Amniotic stem cell (primary cell): ENCODE measurements around the gene STAG2.
A peak's percentile ranks its signal among the peaks of the same experiment; 100 is the strongest.

ENCODE experiments used
- DNase-seq: peaks from one replicate; lab custom pipeline; 2025; lab: John Stamatoyannopoulos, UW

Gene STAG2

DNA sequence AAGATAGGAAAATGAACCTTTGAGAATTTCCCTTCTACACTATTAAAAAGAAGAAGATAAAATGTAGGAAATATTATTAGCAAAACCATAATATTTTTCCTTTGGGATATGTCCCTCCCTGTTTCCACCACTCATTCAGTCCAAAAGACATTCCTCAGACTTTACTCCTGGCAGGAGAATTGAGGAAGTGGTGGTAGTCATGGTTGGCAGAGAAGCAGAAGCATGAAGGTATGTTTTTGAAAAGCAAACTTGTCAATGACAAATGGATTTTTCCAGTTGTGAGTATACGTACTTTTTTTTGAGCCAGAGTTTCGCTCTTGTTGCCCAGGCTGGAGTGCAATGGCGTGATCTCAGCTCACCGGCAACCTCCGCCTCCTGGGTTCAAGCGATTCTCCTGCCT, 13.7 kb downstream of the STAG2 start:
- DNase-seq, result no peak

GRCh38 chrX:123976706-123977316, 15.3 kb downstream of the STAG2 start:
- DNase-seq, result peak; percentile 2

DNA sequence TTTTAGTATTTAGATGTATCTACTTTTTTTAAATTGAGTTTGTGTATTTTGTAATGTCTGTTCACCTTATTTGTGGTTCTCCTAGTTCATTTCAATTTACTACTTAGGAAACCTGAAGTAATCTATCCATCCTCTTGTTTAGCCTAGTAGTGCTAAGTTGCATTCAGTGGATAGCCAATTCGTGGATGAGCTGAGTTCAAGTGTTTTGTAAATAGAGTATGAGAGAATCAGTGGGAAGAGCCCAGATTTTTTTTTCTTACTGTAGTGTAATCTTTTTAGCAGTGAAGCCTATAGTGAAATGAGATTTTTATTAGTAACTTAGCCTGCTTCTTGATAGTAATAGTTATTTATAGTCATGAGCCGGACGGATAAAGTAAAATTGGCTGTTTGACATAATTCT, 21.7 kb downstream of the STAG2 start:
- DNase-seq, result no peak

DNA sequence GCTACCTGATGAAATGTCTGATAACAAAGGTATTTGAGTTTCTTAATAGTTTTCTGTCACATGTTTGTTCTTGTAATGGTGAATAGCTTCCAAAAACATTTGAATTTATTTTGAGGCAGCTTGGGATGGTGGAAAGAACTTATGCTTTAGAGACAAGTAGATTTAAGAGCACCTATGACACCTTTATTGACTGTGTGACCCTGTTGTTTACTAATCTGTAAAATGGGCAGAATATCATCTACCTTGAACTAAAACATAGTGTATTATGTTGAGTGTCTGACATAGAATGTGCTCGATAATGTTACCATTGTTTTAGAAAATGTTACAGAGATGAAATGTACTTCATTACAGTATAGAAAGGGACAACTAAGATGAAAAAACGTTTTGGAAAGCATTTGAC, 24.9 kb downstream of the STAG2 start:
- DNase-seq, result no peak

DNA sequence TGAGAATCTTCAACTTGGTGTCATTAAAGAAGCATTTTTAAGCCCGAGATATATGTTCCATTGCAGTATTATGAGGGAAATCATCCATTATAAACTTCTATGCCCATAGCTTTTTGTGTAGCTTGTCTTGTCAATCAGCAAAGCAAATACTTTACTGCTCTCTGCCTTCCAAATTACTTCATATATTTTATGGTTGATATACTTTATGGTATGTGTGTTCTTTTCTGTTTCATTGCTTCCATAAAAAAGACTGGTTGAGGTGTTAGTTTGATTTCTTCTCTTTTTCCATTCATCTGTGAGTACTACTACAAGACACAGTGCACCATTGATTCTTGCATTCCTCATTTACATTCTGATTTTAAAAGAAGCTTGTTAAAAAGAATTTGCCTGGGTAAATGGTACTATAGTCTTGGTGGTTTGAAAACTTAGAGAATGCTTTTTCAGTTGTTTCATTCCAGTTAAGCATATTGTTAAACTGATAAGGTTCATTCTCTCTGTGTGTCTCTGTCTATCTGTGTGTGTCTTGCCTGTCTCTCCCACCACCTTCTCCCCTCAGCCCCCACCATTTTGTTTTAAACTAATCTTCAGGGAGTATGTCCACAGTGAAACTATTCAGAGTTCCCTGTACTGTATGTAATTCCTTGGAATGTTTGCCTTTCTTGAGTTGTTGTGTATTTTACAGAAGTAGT, 27.1 kb downstream of the STAG2 start:
- no peak for DNase-seq

DNA sequence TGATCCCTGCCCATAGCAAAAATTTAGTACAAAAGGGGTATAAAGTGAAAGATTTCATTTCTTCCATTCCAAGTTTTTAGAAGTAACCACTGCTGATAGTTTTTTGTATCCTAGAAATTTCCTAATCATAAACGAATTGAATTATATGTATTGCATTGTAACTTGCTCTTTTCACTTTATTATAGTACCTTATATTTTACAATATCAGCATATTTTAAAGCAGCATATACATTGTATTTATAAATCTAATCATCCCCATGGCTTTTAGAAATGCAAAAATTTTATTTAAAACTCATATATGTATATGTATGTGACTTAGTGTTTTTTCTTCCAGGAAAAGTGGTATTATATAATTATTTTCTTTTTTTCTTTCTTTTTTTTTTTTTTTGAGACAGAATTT, 27.7 kb downstream of the STAG2 start:
- DNase-seq, result no peak

DNA sequence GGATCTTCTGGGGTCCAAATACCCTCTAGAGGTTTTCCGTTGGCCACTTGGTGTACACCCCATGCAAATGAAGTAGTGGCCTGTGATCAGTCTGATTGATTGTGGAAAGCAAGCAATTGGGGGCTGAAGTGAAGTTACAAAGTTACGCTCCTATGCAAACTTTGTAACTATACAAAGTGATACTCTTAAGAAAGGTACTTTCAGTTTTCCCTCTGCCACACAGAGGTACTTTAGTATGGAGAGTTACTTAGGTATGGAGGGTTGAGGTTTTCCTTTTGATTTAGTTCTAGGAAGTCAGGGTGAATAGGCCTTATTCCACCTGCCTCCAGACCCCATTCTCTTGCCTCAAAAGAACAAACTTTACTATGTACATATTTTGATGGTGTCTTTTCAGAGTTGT, 28.7 kb downstream of the STAG2 start:
- DNase-seq, result no peak

DNA sequence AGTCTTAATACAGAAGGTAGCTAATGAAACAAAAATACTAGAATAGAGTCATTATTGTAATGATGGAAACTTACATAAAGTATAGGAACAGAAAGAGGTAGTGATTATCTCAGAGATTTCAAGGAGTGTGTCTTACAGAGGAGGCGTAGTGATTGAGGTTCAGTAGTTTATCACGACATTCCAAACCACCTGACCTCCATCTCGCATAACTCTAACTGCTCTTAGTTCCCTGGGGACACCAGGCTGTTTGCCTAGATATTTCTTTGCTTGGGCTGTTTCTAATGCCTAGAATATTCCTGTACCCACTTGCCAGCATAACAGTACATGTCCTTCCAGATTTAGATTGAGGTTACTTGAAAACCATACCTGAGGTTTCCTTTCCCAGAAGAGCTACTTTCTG, 29.1 kb downstream of the STAG2 start:
- no peak for DNase-seq

GRCh38 chrX:123993326-123993725, 31.8 kb downstream of the STAG2 start:
- DNase-seq, result peak; percentile 29

DNA sequence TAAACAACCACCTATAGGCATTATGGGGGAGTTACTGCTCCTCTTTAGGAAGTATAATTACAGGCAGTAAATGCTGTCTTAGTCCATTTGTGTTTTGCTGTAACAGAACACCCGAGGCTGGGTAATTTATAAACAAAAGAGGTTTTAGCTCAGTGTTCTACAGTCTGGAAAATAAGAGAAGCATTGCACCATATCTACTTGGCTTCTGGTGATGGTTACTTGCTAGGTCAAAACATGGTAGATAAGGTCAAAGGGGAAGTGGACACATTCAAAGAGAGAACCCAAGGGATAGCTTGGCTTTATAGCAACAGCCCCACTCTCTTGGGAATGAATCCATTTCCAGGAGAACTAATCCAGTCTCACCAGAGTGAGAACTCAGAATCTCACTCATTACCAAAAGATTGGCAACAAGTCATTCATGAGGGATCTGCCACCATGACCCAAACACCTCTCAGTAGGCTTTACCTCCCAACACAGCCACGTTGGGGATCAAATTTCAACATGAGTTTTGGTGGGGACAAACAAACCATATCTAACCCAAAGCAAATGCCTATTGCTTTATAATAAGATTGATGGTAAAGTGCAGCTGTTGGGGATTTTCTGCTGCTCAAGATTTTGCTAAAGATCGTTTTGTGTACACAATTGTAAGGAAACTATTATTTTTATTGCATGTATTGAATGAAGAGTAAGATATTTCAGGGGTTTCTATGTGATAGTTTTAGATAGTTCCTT, 32.6 kb downstream of the STAG2 start:
- no peak for DNase-seq

DNA sequence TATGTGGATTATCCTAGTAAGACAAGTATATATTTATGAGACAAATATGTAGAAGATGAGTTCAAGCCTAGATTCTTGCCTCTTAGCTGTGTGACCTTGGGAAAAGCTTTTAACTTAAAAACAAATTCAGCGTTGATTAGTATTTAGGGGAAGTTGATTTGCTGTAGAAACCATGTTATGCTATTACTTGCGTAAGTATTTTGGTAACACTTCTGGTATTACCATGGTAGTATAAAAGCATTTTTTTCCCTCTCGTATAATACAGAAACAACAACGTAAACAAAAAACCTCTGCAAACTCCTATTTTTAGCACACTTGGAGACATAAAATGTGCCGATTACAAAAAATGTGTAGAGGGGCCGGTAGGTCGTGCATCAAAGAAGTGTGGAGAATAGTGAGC, 33.2 kb downstream of the STAG2 start:
- DNase-seq, result no peak

DNA sequence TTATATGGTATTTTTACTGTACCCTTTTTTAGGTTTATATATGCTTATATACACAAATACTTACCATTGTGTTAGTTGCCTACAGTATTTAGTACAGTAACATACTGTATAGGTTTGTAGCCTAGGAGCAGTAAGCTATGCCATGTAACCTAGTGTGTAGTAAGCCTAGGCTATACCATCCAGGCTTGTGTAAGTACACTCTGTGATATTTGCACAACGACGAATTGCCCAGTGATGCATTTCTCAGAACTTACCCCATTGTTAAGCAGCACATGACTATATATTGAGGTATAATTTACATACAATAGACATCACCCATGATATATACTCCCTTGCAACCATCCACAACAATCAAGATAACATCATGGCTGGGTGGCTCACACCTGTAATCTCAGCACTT, 40.1 kb downstream of the STAG2 start:
- DNase-seq, result no peak

DNA sequence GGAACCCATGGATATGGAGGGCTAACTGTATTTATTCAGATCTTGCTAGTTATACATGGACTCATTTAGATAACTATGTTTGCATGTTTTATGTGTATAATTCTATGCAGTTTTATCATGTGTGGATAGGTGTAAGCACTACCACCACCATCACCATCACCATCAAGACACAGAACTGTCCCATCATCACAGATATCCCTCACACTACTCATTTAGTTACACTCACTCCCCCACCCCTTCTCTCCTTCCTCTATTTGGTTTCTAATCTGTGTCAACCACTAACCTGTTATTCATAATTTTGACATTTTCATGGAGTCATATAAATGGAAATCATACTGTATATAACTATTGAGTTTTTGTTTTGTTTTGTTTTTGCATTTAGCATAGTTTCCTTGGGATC, 43.7 kb downstream of the STAG2 start:
- DNase-seq, result no peak

GRCh38 chrX:124010157-124010556, 48.7 kb downstream of the STAG2 start:
- peak; percentile 1 for DNase-seq

GRCh38 chrX:124010566-124010965, 49.1 kb downstream of the STAG2 start:
- DNase-seq, result no peak

DNA sequence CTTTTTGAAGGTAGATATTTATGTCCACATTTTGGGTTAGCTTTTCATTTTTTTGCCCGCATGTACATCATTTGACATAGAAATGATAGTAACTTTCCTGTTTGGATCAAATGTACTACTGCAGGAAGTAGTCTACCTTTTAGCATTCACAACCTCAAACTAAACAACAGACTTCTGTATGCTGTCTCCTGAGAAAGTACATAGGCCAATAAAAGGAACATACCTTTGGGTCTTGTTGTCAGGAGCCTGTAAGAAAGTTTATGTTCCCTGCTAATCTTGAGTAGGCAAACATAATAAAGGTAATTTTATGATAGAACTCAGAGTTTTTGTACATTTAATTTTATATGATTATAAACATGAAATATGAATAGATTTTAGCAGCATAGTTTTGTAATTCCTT, 54.2 kb downstream of the STAG2 start:
- DNase-seq, result no peak

- no peak for DNase-seq
These were observed 55.3 kb downstream of the STAG2 start for GRCh38 chrX:124016825-124017224.

- no peak for DNase-seq
These were observed 56.5 kb downstream of the STAG2 start for GRCh38 chrX:124018023-124018422.

- DNase-seq, result no peak
These were observed 62.3 kb downstream of the STAG2 start for GRCh38 chrX:124023838-124024238.

DNA sequence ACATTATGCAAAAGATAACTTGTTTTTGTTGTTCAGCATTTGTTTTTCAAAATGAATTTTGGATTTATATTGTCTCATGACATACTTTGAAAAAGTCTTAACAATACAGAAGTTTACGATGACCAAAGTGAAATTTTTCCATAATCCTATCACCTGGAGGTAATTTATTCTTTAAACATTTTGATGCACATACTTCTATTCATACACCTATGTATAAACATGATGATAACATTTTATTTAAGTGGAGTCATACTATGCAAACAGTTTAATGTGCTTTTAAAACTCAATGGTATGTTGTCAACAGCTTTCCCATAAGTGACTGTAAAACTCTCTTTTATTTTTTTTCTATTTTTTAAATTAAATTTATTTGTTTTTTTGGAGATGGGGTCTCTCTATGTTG, 65.0 kb downstream of the STAG2 start:
- no peak for DNase-seq

GRCh38 chrX:124028182-124028581, 66.7 kb downstream of the STAG2 start:
- no peak for DNase-seq

- no peak for DNase-seq
These were observed 69.0 kb downstream of the STAG2 start for GRCh38 chrX:124030520-124030919.

DNA sequence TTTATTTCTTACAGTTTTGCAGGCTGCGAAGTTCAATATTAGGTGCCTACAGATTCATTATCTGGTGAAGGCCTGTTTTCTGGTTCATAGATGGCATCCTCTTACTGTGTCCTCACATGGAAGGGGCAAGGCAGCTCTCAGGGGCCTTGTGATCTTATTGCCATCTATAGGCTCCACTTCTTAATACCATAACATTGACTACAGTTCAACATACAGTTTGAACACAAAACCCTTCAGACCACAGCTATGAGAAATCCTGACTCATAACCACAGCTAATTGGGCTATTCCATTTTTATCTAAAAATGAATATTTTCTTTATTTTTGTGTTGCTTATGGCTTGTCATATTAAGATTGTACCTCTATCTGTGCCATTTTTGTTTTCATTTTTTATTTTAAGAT, 72.3 kb downstream of the STAG2 start:
- DNase-seq, result peak; percentile 1
